ENCODE data around the gene TLR4. TPM values are rescaled to one million over a fixed set of nuclear protein-coding genes. Genes with fewer than 3 reads are reported as not detected.

The TLR4 gene
- polyA plus RNA-seq, 1 donor from 2014 or later = 0.07 TPM

DNA sequence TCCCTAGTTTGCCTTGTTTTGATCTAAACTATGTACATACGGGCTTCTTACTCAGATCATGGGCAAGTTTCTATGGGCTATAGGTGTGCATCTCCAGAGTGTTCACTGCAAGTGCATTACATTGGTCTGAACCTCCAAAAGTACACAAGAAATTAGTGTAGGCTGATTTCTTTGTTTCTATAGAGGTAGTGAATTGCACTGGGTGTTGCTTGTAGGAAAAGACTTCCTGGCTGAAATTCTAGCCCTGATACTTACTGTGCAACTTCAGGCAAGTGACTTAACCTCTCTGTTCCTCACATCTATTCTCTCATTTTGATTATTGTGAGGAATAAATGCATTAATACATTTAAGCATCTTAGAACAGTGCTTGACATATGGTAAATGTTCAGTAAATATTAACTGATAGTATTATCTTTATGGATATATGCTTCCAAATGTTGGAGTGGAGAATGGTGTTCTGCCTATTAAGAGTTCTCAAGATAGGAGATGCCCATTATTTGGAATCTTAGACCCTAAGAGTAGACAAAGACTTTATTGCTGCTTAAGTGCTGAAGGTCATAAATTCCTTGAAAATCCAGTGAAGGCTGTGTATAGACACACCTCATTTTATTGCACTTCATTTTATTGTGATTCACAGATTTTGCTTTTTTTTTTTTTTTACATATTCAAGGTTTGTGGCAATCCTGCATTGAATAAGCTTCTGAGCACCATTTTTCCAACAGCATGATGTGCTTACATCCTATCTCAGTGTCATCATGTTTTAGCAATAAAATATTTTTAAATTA is 38.4 kb upstream of the TLR4 start:
- Histone ChIP-seq H3K36me3 (ENCODE audit: insufficient read depth, low read length) (no peaks in the 10 kb centered on the region), H3K9me2 (ENCODE audit: insufficient read depth, low read length) (no peaks in the 10 kb centered on the region), H3F3A (ENCODE audit: insufficient read depth, low read length, poor library complexity, severe bottlenecking) (no peaks in the 10 kb centered on the region), H3K79me2 (replicated peaks; ENCODE audit: insufficient read depth, low read length) (no peaks in the 10 kb centered on the region), H4K20me1 (ENCODE audit: insufficient read depth) (no peaks in the 10 kb centered on the region), H3K9me3 (ENCODE audit: low read length) (no peaks in the 10 kb centered on the region), H3K9ac (ENCODE audit: low read length) (no peak overlapping the region), H3K4me2 (ENCODE audit: low read length) (no peak overlapping the region), H3K4me3 (ENCODE audit: low read length) (no peak overlapping the region), H2AFZ (ENCODE audit: low read depth, low read length) (no peak overlapping the region), H3K27ac (ENCODE audit: low read length) (no peak overlapping the region), H3K27me3 (ENCODE audit: insufficient read depth, low read depth, low read length) (no peaks in the 10 kb centered on the region)
- TF ChIP-seq RAD21 (conservative IDR thresholded peaks at IDR 0.05) (no peak), POLR2AphosphoS5 (IDR thresholded peaks at IDR 0.05) (no peak), MXI1 (conservative IDR thresholded peaks at IDR 0.05; ENCODE audit: poor library complexity, severe bottlenecking) (no peak), REST (IDR thresholded peaks at IDR 0.05; ENCODE audit: borderline replicate concordance) (no peak), EZH2 (IDR thresholded peaks at IDR 0.05; ENCODE audit: borderline replicate concordance, insufficient read depth, low read length, poor library complexity, severe bottlenecking) (no peak)
- TF ChIP-seq, protein P1, sequence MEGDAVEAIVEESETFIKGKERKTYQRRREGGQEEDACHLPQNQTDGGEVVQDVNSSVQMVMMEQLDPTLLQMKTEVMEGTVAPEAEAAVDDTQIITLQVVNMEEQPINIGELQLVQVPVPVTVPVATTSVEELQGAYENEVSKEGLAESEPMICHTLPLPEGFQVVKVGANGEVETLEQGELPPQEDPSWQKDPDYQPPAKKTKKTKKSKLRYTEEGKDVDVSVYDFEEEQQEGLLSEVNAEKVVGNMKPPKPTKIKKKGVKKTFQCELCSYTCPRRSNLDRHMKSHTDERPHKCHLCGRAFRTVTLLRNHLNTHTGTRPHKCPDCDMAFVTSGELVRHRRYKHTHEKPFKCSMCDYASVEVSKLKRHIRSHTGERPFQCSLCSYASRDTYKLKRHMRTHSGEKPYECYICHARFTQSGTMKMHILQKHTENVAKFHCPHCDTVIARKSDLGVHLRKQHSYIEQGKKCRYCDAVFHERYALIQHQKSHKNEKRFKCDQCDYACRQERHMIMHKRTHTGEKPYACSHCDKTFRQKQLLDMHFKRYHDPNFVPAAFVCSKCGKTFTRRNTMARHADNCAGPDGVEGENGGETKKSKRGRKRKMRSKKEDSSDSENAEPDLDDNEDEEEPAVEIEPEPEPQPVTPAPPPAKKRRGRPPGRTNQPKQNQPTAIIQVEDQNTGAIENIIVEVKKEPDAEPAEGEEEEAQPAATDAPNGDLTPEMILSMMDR (IDR thresholded peaks at IDR 0.05; ENCODE audit: poor library complexity, severe bottlenecking) = no peak

- no peaks in the 10 kb centered on the region for H3K27me3 ChIP-seq (ENCODE audit: insufficient read depth, low read depth, low read length)
- H3K4me2 ChIP-seq (ENCODE audit: low read length) = no peak overlapping the region
- no peaks in the 10 kb centered on the region for H3K36me3 ChIP-seq (ENCODE audit: insufficient read depth, low read length)
- no peak overlapping the region for H3K27ac ChIP-seq (ENCODE audit: low read length)
- TF ChIP-seq TAF1 (IDR thresholded peaks at IDR 0.05; ENCODE audit: low read depth) = no peak
- TF ChIP-seq RAD21 (conservative IDR thresholded peaks at IDR 0.05) = no peak
- no peak for TF ChIP-seq POLR2AphosphoS5 (IDR thresholded peaks at IDR 0.05)
- no peak for TF ChIP-seq EZH2 (IDR thresholded peaks at IDR 0.05; ENCODE audit: borderline replicate concordance, insufficient read depth, low read length, poor library complexity, severe bottlenecking)
- TF ChIP-seq, protein P1 (IDR thresholded peaks at IDR 0.05; ENCODE audit: poor library complexity, severe bottlenecking) = no peak
- no peak for TF ChIP-seq MXI1 (conservative IDR thresholded peaks at IDR 0.05; ENCODE audit: poor library complexity, severe bottlenecking)
- no peak for TF ChIP-seq REST (IDR thresholded peaks at IDR 0.05; ENCODE audit: borderline replicate concordance)
- no peak for TF ChIP-seq SMC3 (conservative IDR thresholded peaks at IDR 0.05; ENCODE audit: poor library complexity)
- no peak for TF ChIP-seq EP300 (conservative IDR thresholded peaks at IDR 0.05; ENCODE audit: poor library complexity, severe bottlenecking)
- H2AFZ ChIP-seq (ENCODE audit: low read depth, low read length) = no peak overlapping the region
- no peaks in the 10 kb centered on the region for H4K20me1 ChIP-seq (ENCODE audit: insufficient read depth)
- no peaks in the 10 kb centered on the region for H3K79me2 ChIP-seq (replicated peaks; ENCODE audit: insufficient read depth, low read length)
- no peak overlapping the region for H3K4me3 ChIP-seq (ENCODE audit: low read length)
- H3K9ac ChIP-seq (ENCODE audit: low read length) = no peak overlapping the region
- no peaks in the 10 kb centered on the region for H3K9me3 ChIP-seq (ENCODE audit: low read length)
- H3F3A ChIP-seq (ENCODE audit: insufficient read depth, low read length, poor library complexity, severe bottlenecking) = no peaks in the 10 kb centered on the region
- no peaks in the 10 kb centered on the region for H3K9me2 ChIP-seq (ENCODE audit: insufficient read depth, low read length)
These were observed 32.7 kb upstream of the TLR4 start for GRCh38 chr9:117671468-117671867.

Measured in neural cell (in vitro differentiated cells).